Glutamatergic neuron (in vitro differentiated cells): ENCODE results near the gene HOXD9. TPM values are rescaled to one million over a fixed set of nuclear protein-coding genes. Genes with fewer than 3 reads are reported as not detected.
A peak's percentile ranks its signal among the peaks of the same experiment; 100 is the strongest.

Experiments
- DNase-seq: peaks from one replicate; pipeline ENCODE4 v3.0.0; 2022
- H3K27ac Mint-ChIP-seq: one replicate; pipeline ENCODE4 v1.8.0; 2020; ENCODE audit warnings: mild to moderate bottlenecking, mixed read lengths, inconsistent platforms; ENCODE audit not compliant: unreplicated experiment
- H3K27me3 Mint-ChIP-seq: one replicate; pipeline ENCODE4 v1.8.0; 2020; ENCODE audit warnings: mild to moderate bottlenecking, moderate library complexity, mixed read lengths, inconsistent platforms; ENCODE audit not compliant: unreplicated experiment
- H3K36me3 Mint-ChIP-seq: one replicate; pipeline ENCODE4 v1.8.0; 2020; ENCODE audit warnings: mild to moderate bottlenecking, mixed read lengths, inconsistent platforms; ENCODE audit not compliant: unreplicated experiment
- H3K4me1 Mint-ChIP-seq: one replicate; pipeline ENCODE4 v1.8.0; 2020; ENCODE audit warnings: mild to moderate bottlenecking, low read depth, mixed read lengths, inconsistent platforms; ENCODE audit not compliant: unreplicated experiment
- H3K4me3 Mint-ChIP-seq: one replicate; pipeline ENCODE4 v1.8.0; 2020; ENCODE audit warnings: mild to moderate bottlenecking, mixed read lengths, inconsistent platforms; ENCODE audit not compliant: unreplicated experiment
- H3K9me3 Mint-ChIP-seq: one replicate; pipeline ENCODE4 v1.8.0; 2020; ENCODE audit warnings: mild to moderate bottlenecking, moderate library complexity, mixed read lengths, inconsistent platforms; ENCODE audit not compliant: unreplicated experiment
- CTCF ChIP-seq: fragments of 200-600 bp; sonication (generic); IDR thresholded peaks from one replicate; pipeline ENCODE4 v1.5.0; 2021; ENCODE audit not compliant: partially characterized antibody, unreplicated experiment
- total RNA-seq: library from RNA; stranded (reverse); fragmentation: NEBNext Ultra II Directional; extraction: Animal tissue kit (Norgen Biotek cat#: 25700); gene quantifications from one replicate; pipeline ENCODE4 v1.2.1, GENCODE V29; 2021; ENCODE audit not compliant: unreplicated experiment

The HOXD9 gene
- total RNA-seq, 1 donor from 2014 or later: 0.44 TPM

- Mint-ChIP-seq H3K4me1 (peaks cover 3% of the 10 kb centered on the region), H3K36me3 (peaks cover 4% of the 10 kb centered on the region), H3K4me3 (peak overlapping the region; percentile 56), H3K27ac (no peak overlapping the region), H3K9me3 (peaks cover 8% of the 10 kb centered on the region), H3K27me3 (peaks cover 47% of the 10 kb centered on the region)
- no peak for DNase-seq
- TF ChIP-seq CTCF: peak; percentile 22
These were observed 13.2 kb upstream of the HOXD9 start for GRCh38 chr2:176109192-176109901.

- no peak for TF ChIP-seq CTCF
- Mint-ChIP-seq H3K9me3 (peaks cover 8% of the 10 kb centered on the region), H3K36me3 (peaks cover 4% of the 10 kb centered on the region), H3K4me3 (no peak overlapping the region), H3K4me1 (peaks cover 3% of the 10 kb centered on the region), H3K27me3 (peaks cover 45% of the 10 kb centered on the region), H3K27ac (no peak overlapping the region)
- DNase-seq: no peak
These were observed 12.6 kb upstream of the HOXD9 start for GRCh38 chr2:176109946-176110345.

- Mint-ChIP-seq H3K27me3 (peaks cover 41% of the 10 kb centered on the region), H3K4me1 (peaks cover 3% of the 10 kb centered on the region), H3K27ac (no peak overlapping the region), H3K36me3 (peaks cover 4% of the 10 kb centered on the region), H3K9me3 (peaks cover 8% of the 10 kb centered on the region), H3K4me3 (no peak overlapping the region)
- TF ChIP-seq CTCF: no peak
- no peak for DNase-seq
These were observed 11.9 kb upstream of the HOXD9 start for GRCh38 chr2:176110415-176111308.

- Mint-ChIP-seq H3K27me3 (peaks cover 40% of the 10 kb centered on the region), H3K27ac (no peak overlapping the region), H3K9me3 (peaks cover 6% of the 10 kb centered on the region), H3K4me1 (peaks cover 1% of the 10 kb centered on the region), H3K36me3 (peaks cover 4% of the 10 kb centered on the region), H3K4me3 (no peak overlapping the region)
- peak; percentile 81 for DNase-seq
- TF ChIP-seq CTCF: peak; percentile 54
These were observed 11.2 kb upstream of the HOXD9 start for GRCh38 chr2:176111309-176111663.
